Right atrium auricular region (tissue), 2 donors: ENCODE data around the gene EDN1. TPM values are rescaled to one million over a fixed set of nuclear protein-coding genes. Genes with fewer than 3 reads are reported as not detected.

Experiments
- DNase-seq: peaks from one replicate; pipeline ENCODE4 v3.0.0-alpha.2; 2019; ENCODE audit warnings: low spot score
- H3K27ac ChIP-seq, 2 donors: fragments of 200-600 bp; sonication (generic); 1 replicate in 1 of 2; 2 replicates in 1 of 2; pipeline ENCODE4 v1.5.1; 2016 to 2019
- H3K27me3 ChIP-seq, 2 donors: fragments of 200-600 bp; sonication (generic); one replicate each; pipeline versions ENCODE4 v1.5.1 to v1.6.0; 2017 to 2019
- H3K36me3 ChIP-seq: fragments of 200-600 bp; sonication (generic); one replicate; pipeline ENCODE4 v1.5.1; 2016
- H3K4me1 ChIP-seq, 2 donors: fragments of 200-600 bp; sonication (generic); one replicate each; pipeline versions ENCODE4 v1.5.1 to v1.6.0; 2017 to 2019
- H3K4me3 ChIP-seq, 2 donors: fragments of 200-600 bp; sonication (generic); 1 replicate in 1 of 2; 2 replicates in 1 of 2; pipeline ENCODE4 v1.5.1; 2017 to 2019; ENCODE audit warnings: mild to moderate bottlenecking in 1 of 2, moderate library complexity in 1 of 2
- H3K9me3 ChIP-seq, 2 donors: fragments of 200-600 bp; sonication (generic); one replicate each; pipeline ENCODE4 v1.5.1; 2019
- CTCF ChIP-seq, 2 donors: fragments of 200-600 bp; sonication (generic); IDR thresholded peaks; one replicate each; pipeline ENCODE4 v1.5.1; 2019; ENCODE audit warnings: antibody characterized with exemption in 2 of 2
- total RNA-seq, 2 donors: library from RNA; depleted of rRNA; stranded (reverse); fragments of >200 nt; gene quantifications; one replicate each; pipeline ENCODE4 v1.1.0, GENCODE V29; 2016

EDN1 gene
- total RNA-seq, 2 donors from 2014 or later, result 9.0 to 13.4 TPM

- H3K4me3 ChIP-seq, result no peak overlapping the region
- no peaks in the 10 kb centered on the region for H3K36me3 ChIP-seq
- no peak for TF ChIP-seq CTCF (IDR thresholded peaks at IDR 0.05)
- no peak for DNase-seq
- H3K9me3 ChIP-seq, result peaks cover 0 to 17% of the 10 kb centered on the region in 2 donors
- no peaks in the 10 kb centered on the region for H3K4me1 ChIP-seq
- H3K27ac ChIP-seq, result no peak overlapping the region
- H3K27me3 ChIP-seq, result no peaks in the 10 kb centered on the region
These were observed 19.5 kb upstream of the EDN1 start for GRCh38 chr6:12270551-12271230.

GRCh38 chr6:12271594-12271993 lies 18.6 kb upstream of the EDN1 start:
- no peak for DNase-seq
- Histone ChIP-seq H3K4me1 (no peaks in the 10 kb centered on the region), H3K27ac (no peak overlapping the region), H3K36me3 (no peaks in the 10 kb centered on the region), H3K27me3 (no peaks in the 10 kb centered on the region), H3K9me3 (peaks cover 0 to 17% of the 10 kb centered on the region in 2 donors), H3K4me3 (no peak overlapping the region)
- no peak for TF ChIP-seq CTCF (IDR thresholded peaks at IDR 0.05)

- TF ChIP-seq CTCF (IDR thresholded peaks at IDR 0.05), result no peak
- H3K9me3 ChIP-seq, result peaks cover 0 to 17% of the 10 kb centered on the region in 2 donors
- DNase-seq, result no peak
- no peaks in the 10 kb centered on the region for H3K36me3 ChIP-seq
- no peak overlapping the region for H3K4me3 ChIP-seq
- no peaks in the 10 kb centered on the region for H3K4me1 ChIP-seq
- H3K27me3 ChIP-seq, result no peaks in the 10 kb centered on the region
- no peak overlapping the region for H3K27ac ChIP-seq
These were observed 18.2 kb upstream of the EDN1 start for GRCh38 chr6:12271997-12272396.

GRCh38 chr6:12275107-12275506 lies 15.1 kb upstream of the EDN1 start:
- H3K27ac ChIP-seq, result no peak overlapping the region
- no peaks in the 10 kb centered on the region for H3K4me1 ChIP-seq
- no peak for DNase-seq
- peaks cover 0 to 17% of the 10 kb centered on the region in 2 donors for H3K9me3 ChIP-seq
- no peaks in the 10 kb centered on the region for H3K27me3 ChIP-seq
- H3K36me3 ChIP-seq, result no peaks in the 10 kb centered on the region
- H3K4me3 ChIP-seq, result no peak overlapping the region
- TF ChIP-seq CTCF (IDR thresholded peaks at IDR 0.05), result no peak

- no peak for DNase-seq
- Histone ChIP-seq H3K27ac (no peak overlapping the region), H3K27me3 (no peaks in the 10 kb centered on the region), H3K4me3 (no peak overlapping the region), H3K4me1 (no peaks in the 10 kb centered on the region), H3K9me3 (peaks cover 0 to 9% of the 10 kb centered on the region in 2 donors), H3K36me3 (no peaks in the 10 kb centered on the region)
- no peak for TF ChIP-seq CTCF (IDR thresholded peaks at IDR 0.05)
These were observed 13.2 kb upstream of the EDN1 start for GRCh38 chr6:12276930-12277315.

- no peaks in the 10 kb centered on the region for H3K4me1 ChIP-seq
- peaks cover 0 to 4% of the 10 kb centered on the region in 2 donors for H3K9me3 ChIP-seq
- no peak for TF ChIP-seq CTCF (IDR thresholded peaks at IDR 0.05)
- no peaks in the 10 kb centered on the region for H3K27me3 ChIP-seq
- no peak overlapping the region for H3K27ac ChIP-seq
- DNase-seq, result no peak
- no peak overlapping the region for H3K4me3 ChIP-seq
- no peaks in the 10 kb centered on the region for H3K36me3 ChIP-seq
These were observed 12.8 kb upstream of the EDN1 start for GRCh38 chr6:12277386-12277785.
